SU-DHL-6 (cell line): Measurements from ENCODE around the gene CCT4.

Experiments
- CTCF ChIP-seq: fragments of 200-600 bp; sonication (generic); IDR thresholded peaks from one replicate; pipeline ENCODE4 v1.5.1; 2017; ENCODE audit warnings: antibody characterized with exemption, mild to moderate bottlenecking, low read length, moderate library complexity; ENCODE audit not compliant: insufficient read depth, poor library complexity, severe bottlenecking
- EZH2phosphoT487 ChIP-seq: fragments of 200-600 bp; sonication (generic), shearing (Covaris generic); conservative IDR thresholded peaks from 2 replicates; pipeline ENCODE4 v1.6.1; 2018; ENCODE audit warnings: mild to moderate bottlenecking, antibody characterized with exemption, low read length, moderate library complexity, mixed read lengths

GRCh38 chr2:61862085-61862484 lies 26.4 kb downstream of the CCT4 start:
- TF ChIP-seq CTCF (no peak), EZH2phosphoT487 (no peak)
